Activated CD8-positive, alpha-beta memory T cell treated with anti-CD3 and anti-CD28 coated beads, Interleukin-2, amount 50 U/mL, for 24 hours (primary cell): ENCODE results near the gene ATG9B.
A peak's percentile ranks its signal among the peaks of the same experiment; 100 is the strongest.

Experiments used
- DNase-seq: peaks from one replicate; pipeline ENCODE4 v3.0.0-alpha.2; 2020; ENCODE audit errors: extremely low read depth

ATG9B gene

GRCh38 chr7:151000897-151001495, 23.3 kb downstream of the ATG9B start:
- DNase-seq = no peak

GRCh38 chr7:150999497-151000230, 24.6 kb downstream of the ATG9B start:
- no peak for DNase-seq

- no peak for DNase-seq
Measured at GRCh38 chr7:150999001-150999400, 25.3 kb downstream of the ATG9B start.

- DNase-seq = no peak
Measured at GRCh38 chr7:150998341-150998740, 26.0 kb downstream of the ATG9B start.

GRCh38 chr7:150997817-150998216, 26.5 kb downstream of the ATG9B start:
- no peak for DNase-seq

- DNase-seq = no peak
Measured at GRCh38 chr7:150997075-150997511, 27.2 kb downstream of the ATG9B start.

GRCh38 chr7:150996376-150997074, 27.8 kb downstream of the ATG9B start:
- DNase-seq = no peak

- DNase-seq = no peak
Measured at GRCh38 chr7:150994838-150995510, 29.3 kb downstream of the ATG9B start.

- DNase-seq = no peak
Measured at GRCh38 chr7:150994141-150994837, 30.0 kb downstream of the ATG9B start.

- DNase-seq = no peak
Measured at GRCh38 chr7:150993511-150993910, 30.8 kb downstream of the ATG9B start.

GRCh38 chr7:150992833-150993302, 31.4 kb downstream of the ATG9B start:
- no peak for DNase-seq

GRCh38 chr7:150992051-150992640, 32.1 kb downstream of the ATG9B start:
- no peak for DNase-seq

GRCh38 chr7:150990416-150991186, 33.7 kb downstream of the ATG9B start, which contains the start of gene NOS3:
TSS of gene NOS3 (plus strand) at chr7:150991017. CDS start at chr7:150993804, 2,787 bp downstream.
- no peak for DNase-seq

GRCh38 chr7:150989456-150989855, 34.8 kb downstream of the ATG9B start:
- DNase-seq = no peak

GRCh38 chr7:150988230-150989226, 35.8 kb downstream of the ATG9B start:
- DNase-seq = peak; percentile 27

GRCh38 chr7:150986556-150986955, 37.7 kb downstream of the ATG9B start:
- DNase-seq = no peak

- DNase-seq = peak; percentile 24
Measured at GRCh38 chr7:150986099-150986512, 38.2 kb downstream of the ATG9B start.

GRCh38 chr7:150983893-150984368, 40.4 kb downstream of the ATG9B start:
- no peak for DNase-seq

GRCh38 chr7:150982351-150982750, 41.9 kb downstream of the ATG9B start:
- DNase-seq = no peak
